OCI-LY7 (cell line): ENCODE measurements around the gene SAT1. TPM values are rescaled to one million over a fixed set of nuclear protein-coding genes. Genes with fewer than 3 reads are reported as not detected.

ENCODE experiments used
- BruUV-seq: library from RNA; stranded (reverse); fragments of 400-500 nt; replicated peaks from 2 replicates; lab custom pipeline; 2021; lab: Mats Ljungman, UMichigan
- CTCF ChIA-PET: fragments of 300-600 bp; sonication (Branson Sonifier 250); formaldehyde crosslinking; loops from one replicate; lab custom pipeline; 2022; ENCODE audit warnings: antibody characterized with exemption; ENCODE audit not compliant: unreplicated experiment; lab: Charles Lee
- POLR2A ChIA-PET: fragments of 300-600 bp; sonication (Branson Sonifier 250); formaldehyde crosslinking; loops from one replicate; lab custom pipeline; 2022; ENCODE audit warnings: antibody characterized with exemption; lab: Charles Lee
- DNase-seq: peaks from one replicate; pipeline ENCODE4 v3.0.0-alpha.2; 2015; ENCODE audit warnings: low spot score
- H2AFZ ChIP-seq: fragments of 200-600 bp; sonication (generic), shearing (Covaris generic); 2 replicates; pipeline ENCODE4 v1.6.1; 2014; ENCODE audit warnings: mild to moderate bottlenecking, antibody characterized with exemption, low read length, moderate library complexity
- H3K27ac ChIP-seq: fragments of 200-600 bp; sonication (generic); 2 replicates; pipeline ENCODE4 v1.5.1; 2014; ENCODE audit warnings: mixed run types, low read depth, mild to moderate bottlenecking, moderate library complexity, low read length, inconsistent platforms; ENCODE audit not compliant: poor library complexity, severe bottlenecking
- H3K36me3 ChIP-seq: fragments of 200-600 bp; sonication (generic); 2 replicates; pipeline ENCODE4 v1.6.1; 2014; ENCODE audit warnings: mild to moderate bottlenecking, antibody characterized with exemption, low read length, moderate library complexity, mixed read lengths; ENCODE audit not compliant: insufficient read depth
- H3K4me1 ChIP-seq: fragments of 200-600 bp; sonication (generic); 2 replicates; pipeline ENCODE4 v1.5.1; 2014; ENCODE audit warnings: mild to moderate bottlenecking, low read length; ENCODE audit not compliant: insufficient read depth, poor library complexity, severe bottlenecking
- H3K4me2 ChIP-seq: fragments of 200-600 bp; sonication (generic); 2 replicates; pipeline ENCODE4 v1.6.1; 2014; ENCODE audit warnings: mild to moderate bottlenecking, low read length
- H3K4me3 ChIP-seq: fragments of 200-600 bp; sonication (generic); 2 replicates; pipeline ENCODE4 v1.5.1; 2014; ENCODE audit warnings: mild to moderate bottlenecking, low read depth, low read length; ENCODE audit not compliant: poor library complexity, severe bottlenecking
- H3K79me2 ChIP-seq: fragments of 200-600 bp; sonication (generic); 2 replicates; pipeline ENCODE4 v1.6.1; 2016; ENCODE audit warnings: low read depth, mild to moderate bottlenecking, low read length, moderate library complexity, mixed read lengths; ENCODE audit not compliant: insufficient read depth
- H3K9me2 ChIP-seq: fragments of 200-600 bp; sonication (generic); 2 replicates; pipeline ENCODE4 v1.6.1; 2016; ENCODE audit warnings: mild to moderate bottlenecking, low read length, mixed read lengths; ENCODE audit not compliant: insufficient read depth
- H3K9me3 ChIP-seq: fragments of 200-600 bp; sonication (generic); 2 replicates; pipeline ENCODE4 v1.6.1; 2014; ENCODE audit warnings: mild to moderate bottlenecking, mixed run types, low read length, mixed read lengths
- H4K20me1 ChIP-seq: fragments of 200-600 bp; sonication (generic); 2 replicates; pipeline ENCODE4 v1.6.1; 2014; ENCODE audit warnings: mild to moderate bottlenecking, antibody characterized with exemption, low read length, moderate library complexity, mixed read lengths; ENCODE audit not compliant: insufficient read depth
- CTCF ChIP-seq: fragments of 200-600 bp; sonication (generic); conservative IDR thresholded peaks from 2 replicates; pipeline ENCODE4 v1.5.1; 2014; ENCODE audit warnings: mild to moderate bottlenecking, antibody characterized with exemption, low read length, moderate library complexity, mixed read lengths
- EZH2phosphoT487 ChIP-seq: fragments of 200-600 bp; sonication (generic); IDR thresholded peaks from 2 replicates; pipeline ENCODE4 v1.6.1; 2018; ENCODE audit warnings: low read depth, borderline replicate concordance, mild to moderate bottlenecking, mixed run types, antibody characterized with exemption, low read length, moderate library complexity, mixed read lengths
- intact Hi-C: fragments of 100-400 bp; cut with micrococcal nuclease; formaldehyde crosslinking; loops from one replicate; pipeline ENCODE4 v1.10.0; 2022; ENCODE audit not compliant: unreplicated experiment
- total RNA-seq, 2 experiments: library from RNA; depleted of rRNA in 1 of 2; stranded (reverse); fragments of >200 nt in 1 of 2; shearing (Covaris generic) in 1 of 2; gene quantifications; 2 replicates each; pipeline ENCODE4 v1.2.3, GENCODE V29; 2014 to 2022

The SAT1 gene
- total RNA-seq, 2 experiments from 2014 or later, result 46.9 to 50.7 TPM

- H2AFZ ChIP-seq, result no peak overlapping the region
- DNase-seq, result no peak
- no peaks in the 10 kb centered on the region for H3K4me1 ChIP-seq
- no peaks in the 10 kb centered on the region for H4K20me1 ChIP-seq
- no peak overlapping the region for H3K27ac ChIP-seq
- intact Hi-C loops, result no loop called here
- ChIA-PET POLR2A (no interaction called here), CTCF (no interaction called here)
- no peaks in the 10 kb centered on the region for H3K9me3 ChIP-seq
- H3K79me2 ChIP-seq, result no peaks in the 10 kb centered on the region
- H3K9me2 ChIP-seq, result no peaks in the 10 kb centered on the region
- no peaks in the 10 kb centered on the region for H3K36me3 ChIP-seq
- TF ChIP-seq CTCF, result no peak
- no peak for TF ChIP-seq EZH2phosphoT487
- BruUV-seq, result no TSS peak
- H3K4me2 ChIP-seq, result no peak overlapping the region
- no peak overlapping the region for H3K4me3 ChIP-seq
Observed at GRCh38 chrX:23764188-23764984, 18.6 kb upstream of the SAT1 start.

- no peak overlapping the region for H3K4me2 ChIP-seq
- H2AFZ ChIP-seq, result no peak overlapping the region
- no TSS peak for BruUV-seq
- no peak for DNase-seq
- H3K4me1 ChIP-seq, result no peaks in the 10 kb centered on the region
- intact Hi-C loops, result no loop called here
- no peaks in the 10 kb centered on the region for H4K20me1 ChIP-seq
- H3K79me2 ChIP-seq, result no peaks in the 10 kb centered on the region
- TF ChIP-seq CTCF (no peak), EZH2phosphoT487 (no peak)
- ChIA-PET POLR2A (no interaction called here), CTCF (no interaction called here)
- H3K36me3 ChIP-seq, result no peaks in the 10 kb centered on the region
- no peak overlapping the region for H3K4me3 ChIP-seq
- no peak overlapping the region for H3K27ac ChIP-seq
- no peaks in the 10 kb centered on the region for H3K9me2 ChIP-seq
- H3K9me3 ChIP-seq, result no peaks in the 10 kb centered on the region
Observed at GRCh38 chrX:23765449-23765848, 17.5 kb upstream of the SAT1 start.

- no peak for DNase-seq
- CTCF ChIA-PET, result no interaction called here
Observed at GRCh38 chrX:23765868-23766267, 17.1 kb upstream of the SAT1 start.

More at GRCh38 chrX:23765868-23766267, 17.1 kb upstream of the SAT1 start:
- Histone ChIP-seq H3K4me3 (no peak overlapping the region), H3K9me3 (no peaks in the 10 kb centered on the region), H4K20me1 (no peaks in the 10 kb centered on the region), H3K4me1 (no peaks in the 10 kb centered on the region), H2AFZ (no peak overlapping the region), H3K27ac (no peak overlapping the region), H3K36me3 (no peaks in the 10 kb centered on the region), H3K4me2 (no peak overlapping the region), H3K9me2 (no peaks in the 10 kb centered on the region), H3K79me2 (no peaks in the 10 kb centered on the region)
- POLR2A ChIA-PET, result no interaction called here
- intact Hi-C loops, result no loop called here
- no peak for TF ChIP-seq CTCF
- TF ChIP-seq EZH2phosphoT487, result no peak
- no TSS peak for BruUV-seq
